Neural cell (in vitro differentiated cells): ENCODE measurements around the gene TBC1D16. TPM values are rescaled to one million over a fixed set of nuclear protein-coding genes. Genes with fewer than 3 reads are reported as not detected.

Source experiments
- H2AFZ ChIP-seq: fragments of 200-600, 300-800 bp; sonication (generic), shearing (Covaris generic); 2 replicates; pipeline ENCODE4 v1.6.0; 2014; ENCODE audit warnings: low read depth, mild to moderate bottlenecking, antibody characterized with exemption, low read length, moderate library complexity
- H3F3A ChIP-seq: fragments of 200-600 bp; shearing (Covaris generic); 2 replicates; pipeline ENCODE4 v1.6.1; 2016; ENCODE audit warnings: mild to moderate bottlenecking, moderate library complexity, mixed read lengths, antibody characterized with exemption, low read length; ENCODE audit not compliant: insufficient read depth, poor library complexity, severe bottlenecking
- H3K27ac ChIP-seq: fragments of 200-600, 300-800 bp; sonication (generic), shearing (Covaris generic); 2 replicates; pipeline ENCODE4 v1.5.1; 2014; ENCODE audit warnings: mild to moderate bottlenecking, low read length, moderate library complexity
- H3K27me3 ChIP-seq: fragments of 300-800, 200-600 bp; sonication (generic), shearing (Covaris generic); 2 replicates; pipeline ENCODE4 v1.6.0; 2014; ENCODE audit warnings: mild to moderate bottlenecking, low read depth, low read length, moderate library complexity; ENCODE audit not compliant: insufficient read depth
- H3K36me3 ChIP-seq: fragments of 300-800, 200-600 bp; sonication (generic), shearing (Covaris generic); 2 replicates; pipeline ENCODE4 v1.5.1; 2014; ENCODE audit warnings: mild to moderate bottlenecking, antibody characterized with exemption, low read length, moderate library complexity; ENCODE audit not compliant: insufficient read depth
- H3K4me2 ChIP-seq: fragments of 300-800, 200-600 bp; sonication (generic), shearing (Covaris generic); 2 replicates; pipeline ENCODE4 v1.6.0; 2014; ENCODE audit warnings: mild to moderate bottlenecking, low read length
- H3K4me3 ChIP-seq: fragments of 300-800, 200-600 bp; sonication (generic), shearing (Covaris generic); 2 replicates; pipeline ENCODE4 v1.5.1; 2014; ENCODE audit warnings: mild to moderate bottlenecking, low read length, moderate library complexity
- H3K79me2 ChIP-seq: fragments of 200-600 bp; shearing (Covaris generic); replicated peaks from 2 replicates; pipeline ENCODE4 v1.6.0; 2014; ENCODE audit warnings: mild to moderate bottlenecking, low read length, moderate library complexity; ENCODE audit not compliant: insufficient read depth
- H3K9ac ChIP-seq: fragments of 300-800, 200-600 bp; sonication (generic), shearing (Covaris generic); 2 replicates; pipeline ENCODE4 v1.6.1; 2016; ENCODE audit warnings: mild to moderate bottlenecking, low read length, mixed read lengths
- H3K9me2 ChIP-seq: fragments of 200-600 bp; shearing (Covaris generic); 2 replicates; pipeline ENCODE4 v1.6.1; 2016; ENCODE audit warnings: mild to moderate bottlenecking, low read length, mixed read lengths; ENCODE audit not compliant: insufficient read depth
- H3K9me3 ChIP-seq: fragments of 200-600, 300-800 bp; sonication (generic), shearing (Covaris generic); 2 replicates; pipeline ENCODE4 v1.6.1; 2016; ENCODE audit warnings: mild to moderate bottlenecking, mixed run types, low read length, moderate library complexity, mixed read lengths
- H4K20me1 ChIP-seq: fragments of 200-600 bp; shearing (Covaris generic); 2 replicates; pipeline ENCODE4 v1.6.1; 2016; ENCODE audit warnings: mild to moderate bottlenecking, mixed run types; ENCODE audit not compliant: insufficient read depth
- EP300 ChIP-seq: fragments of 450-650 bp; conservative IDR thresholded peaks from 2 replicates; pipeline ENCODE4 v1.6.1; 2014; ENCODE audit warnings: antibody characterized with exemption, mild to moderate bottlenecking, moderate library complexity; ENCODE audit not compliant: poor library complexity, severe bottlenecking
- EZH2 ChIP-seq: fragments of 200-600, 300-800 bp; shearing (Covaris generic), sonication (generic); IDR thresholded peaks from 2 replicates; pipeline ENCODE4 v1.6.1; 2014; ENCODE audit warnings: antibody characterized with exemption, low read length, borderline replicate concordance, mild to moderate bottlenecking; ENCODE audit not compliant: insufficient read depth, poor library complexity, severe bottlenecking
- MXI1 ChIP-seq: fragments of 450-650 bp; conservative IDR thresholded peaks from 2 replicates; pipeline ENCODE4 v1.6.1; 2014; ENCODE audit warnings: antibody characterized with exemption, mild to moderate bottlenecking; ENCODE audit not compliant: poor library complexity, severe bottlenecking
- POLR2AphosphoS5 ChIP-seq: IDR thresholded peaks from 2 replicates; pipeline ENCODE4 v1.6.1; 2012
- RAD21 ChIP-seq: fragments of 450-650 bp; conservative IDR thresholded peaks from 2 replicates; pipeline ENCODE4 v1.6.1; 2014; ENCODE audit warnings: antibody characterized with exemption, mild to moderate bottlenecking, moderate library complexity
- REST ChIP-seq: IDR thresholded peaks from 2 replicates; pipeline ENCODE4 v1.6.1; 2012; ENCODE audit warnings: borderline replicate concordance
- SMC3 ChIP-seq: fragments of 450-650 bp; conservative IDR thresholded peaks from 2 replicates; pipeline ENCODE4 v1.6.1; 2014; ENCODE audit warnings: antibody characterized with exemption, mild to moderate bottlenecking, moderate library complexity; ENCODE audit not compliant: poor library complexity
- TAF1 ChIP-seq: IDR thresholded peaks from 2 replicates; pipeline ENCODE4 v1.6.1; 2012; ENCODE audit warnings: low read depth
- polyA plus RNA-seq: library from polyadenylated mRNA; depleted of rRNA; stranded (reverse); fragments of >200 nt; gene quantifications from 2 replicates; pipeline ENCODE4 v1.2.3, GENCODE V29; 2014
- TF ChIP-seq, protein P1 (sequence below): fragments of 450-650 bp; IDR thresholded peaks from 2 replicates; pipeline ENCODE4 v1.5.1; 2014; ENCODE audit warnings: antibody characterized with exemption, mild to moderate bottlenecking, moderate library complexity; ENCODE audit not compliant: poor library complexity, severe bottlenecking

Gene TBC1D16
- polyA plus RNA-seq, 1 donor from 2014 or later: 19.8 TPM

- Histone ChIP-seq H3K9me2 (no peaks in the 10 kb centered on the region), H3K27ac (peak overlapping the region; percentile 50)
These were observed 112.9 kb downstream of the TBC1D16 start for GRCh38 chr17:79922798-79923197.

DNA sequence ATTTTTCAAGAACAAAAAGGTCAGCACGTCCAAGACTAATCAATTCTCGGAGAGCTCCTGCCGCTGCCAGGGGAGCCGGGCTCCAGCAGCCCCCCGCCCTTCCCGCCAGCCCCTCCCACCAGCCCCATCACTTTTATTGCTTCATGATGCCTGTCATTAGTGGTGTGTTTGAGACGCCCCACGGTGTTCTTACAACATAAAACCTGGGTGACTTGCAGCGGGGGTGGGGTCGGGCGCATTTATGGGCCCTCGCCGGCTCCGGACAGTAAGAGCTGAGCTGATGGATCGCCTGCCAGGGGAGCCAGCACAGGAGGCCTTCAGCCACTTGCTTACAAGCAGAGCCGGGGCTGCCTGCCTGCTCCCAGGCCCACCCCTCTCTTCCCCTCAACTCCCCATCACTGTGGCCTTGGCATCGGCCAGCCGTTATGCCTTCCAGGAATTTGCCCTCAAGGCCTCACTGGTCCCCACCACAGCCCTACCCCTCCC, 113.5 kb downstream of the TBC1D16 start:
- TF ChIP-seq POLR2AphosphoS5: peak; percentile 61
- TF ChIP-seq TAF1: no peak
- peak overlapping the region; percentile 50 for H3K27ac ChIP-seq
- no peak overlapping the region for H3K4me3 ChIP-seq
- no peak overlapping the region for H3K4me2 ChIP-seq
- H3K79me2 ChIP-seq: no peaks in the 10 kb centered on the region
- H4K20me1 ChIP-seq: no peaks in the 10 kb centered on the region
- no peaks in the 10 kb centered on the region for H3K9me2 ChIP-seq
- H3K9ac ChIP-seq: peak overlapping the region; percentile 16
- H3K27me3 ChIP-seq: no peaks in the 10 kb centered on the region
- no peaks in the 10 kb centered on the region for H3K36me3 ChIP-seq
- no peak overlapping the region for H2AFZ ChIP-seq
- H3F3A ChIP-seq: no peaks in the 10 kb centered on the region
- no peaks in the 10 kb centered on the region for H3K9me3 ChIP-seq

More at GRCh38 chr17:79922798-79923197, 112.9 kb downstream of the TBC1D16 start:
- Histone ChIP-seq H3K27me3 (no peaks in the 10 kb centered on the region), H3K9me3 (no peaks in the 10 kb centered on the region), H3K79me2 (no peaks in the 10 kb centered on the region), H3K4me2 (no peak overlapping the region), H3K36me3 (no peaks in the 10 kb centered on the region), H3F3A (no peaks in the 10 kb centered on the region), H4K20me1 (no peaks in the 10 kb centered on the region), H3K9ac (peak overlapping the region; percentile 16), H2AFZ (no peak overlapping the region), H3K4me3 (no peak overlapping the region)
- TF ChIP-seq SMC3 (no peak), REST (no peak), EP300 (no peak), MXI1 (no peak), EZH2 (no peak), POLR2AphosphoS5 (no peak), RAD21 (no peak)
- TF ChIP-seq, protein P1, sequence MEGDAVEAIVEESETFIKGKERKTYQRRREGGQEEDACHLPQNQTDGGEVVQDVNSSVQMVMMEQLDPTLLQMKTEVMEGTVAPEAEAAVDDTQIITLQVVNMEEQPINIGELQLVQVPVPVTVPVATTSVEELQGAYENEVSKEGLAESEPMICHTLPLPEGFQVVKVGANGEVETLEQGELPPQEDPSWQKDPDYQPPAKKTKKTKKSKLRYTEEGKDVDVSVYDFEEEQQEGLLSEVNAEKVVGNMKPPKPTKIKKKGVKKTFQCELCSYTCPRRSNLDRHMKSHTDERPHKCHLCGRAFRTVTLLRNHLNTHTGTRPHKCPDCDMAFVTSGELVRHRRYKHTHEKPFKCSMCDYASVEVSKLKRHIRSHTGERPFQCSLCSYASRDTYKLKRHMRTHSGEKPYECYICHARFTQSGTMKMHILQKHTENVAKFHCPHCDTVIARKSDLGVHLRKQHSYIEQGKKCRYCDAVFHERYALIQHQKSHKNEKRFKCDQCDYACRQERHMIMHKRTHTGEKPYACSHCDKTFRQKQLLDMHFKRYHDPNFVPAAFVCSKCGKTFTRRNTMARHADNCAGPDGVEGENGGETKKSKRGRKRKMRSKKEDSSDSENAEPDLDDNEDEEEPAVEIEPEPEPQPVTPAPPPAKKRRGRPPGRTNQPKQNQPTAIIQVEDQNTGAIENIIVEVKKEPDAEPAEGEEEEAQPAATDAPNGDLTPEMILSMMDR: no peak
